Activated CD4-positive, alpha-beta T cell treated with anti-CD3 and anti-CD28 coated beads, Interleukin-2, amount 10 ng/mL, durations not matched to agents 7 days and 5 days (primary cell): ENCODE data around the gene DOK5. TPM values are rescaled to one million over a fixed set of nuclear protein-coding genes. Genes with fewer than 3 reads are reported as not detected.

Experiments used
- CTCF ChIA-PET: fragments of 350-600 bp; sonication (Branson Sonifier 250); formaldehyde crosslinking; loops from one replicate; lab custom pipeline; 2021; ENCODE audit warnings: antibody characterized with exemption; lab: Charles Lee
- POLR2A ChIA-PET: fragments of 350-600 bp; sonication (Branson Sonifier 250); formaldehyde crosslinking; loops from one replicate; lab custom pipeline; 2021; ENCODE audit warnings: antibody characterized with exemption; lab: Charles Lee
- DNase-seq: peaks from one replicate; pipeline ENCODE4 v3.0.0-alpha.2; 2020
- H3K27ac Mint-ChIP-seq: one replicate; pipeline ENCODE4 v1.8.0; 2021; ENCODE audit warnings: mild to moderate bottlenecking, moderate library complexity, mixed read lengths
- H3K27me3 Mint-ChIP-seq: one replicate; pipeline ENCODE4 v1.8.0; 2021; ENCODE audit warnings: mixed read lengths
- H3K36me3 Mint-ChIP-seq: one replicate; pipeline ENCODE4 v1.8.0; 2021; ENCODE audit warnings: low read depth, mixed read lengths
- H3K4me1 Mint-ChIP-seq: one replicate; pipeline ENCODE4 v1.8.0; 2021; ENCODE audit warnings: mixed read lengths
- H3K4me3 Mint-ChIP-seq: one replicate; pipeline ENCODE4 v1.8.0; 2021; ENCODE audit warnings: mild to moderate bottlenecking, moderate library complexity, mixed read lengths
- H3K9me3 Mint-ChIP-seq: one replicate; pipeline ENCODE4 v1.8.0; 2021; ENCODE audit warnings: mixed read lengths
- total RNA-seq, 2 experiments: library from RNA; stranded (reverse); gene quantifications; one replicate each; pipeline ENCODE4 v1.2.3, GENCODE V29; 2021

Gene DOK5
- total RNA-seq, 2 experiments from 2014 or later: not detected

GRCh38 chr20:54698373-54698772 is 223.0 kb downstream of the DOK5 start:
- no peak for DNase-seq
- Mint-ChIP-seq H3K9me3 (no peaks in the 10 kb centered on the region), H3K4me3 (no peak overlapping the region), H3K27me3 (peaks cover 2% of the 10 kb centered on the region), H3K36me3 (no peaks in the 10 kb centered on the region), H3K27ac (no peak overlapping the region), H3K4me1 (no peaks in the 10 kb centered on the region)
- ChIA-PET POLR2A (no interaction called here), CTCF (no interaction called here)
